ENCODE measurements around the gene OCSTAMP. TPM values are rescaled to one million over a fixed set of nuclear protein-coding genes. Genes with fewer than 3 reads are reported as not detected.

OCSTAMP gene
- total and polyA plus RNA-seq, 10 of the 15 experiments (the other 5 are each of a cell fraction or from before 2014, with no cell fraction given), result 0.09 to 0.46 (median 0.22) TPM; not detected in 2

DNA sequence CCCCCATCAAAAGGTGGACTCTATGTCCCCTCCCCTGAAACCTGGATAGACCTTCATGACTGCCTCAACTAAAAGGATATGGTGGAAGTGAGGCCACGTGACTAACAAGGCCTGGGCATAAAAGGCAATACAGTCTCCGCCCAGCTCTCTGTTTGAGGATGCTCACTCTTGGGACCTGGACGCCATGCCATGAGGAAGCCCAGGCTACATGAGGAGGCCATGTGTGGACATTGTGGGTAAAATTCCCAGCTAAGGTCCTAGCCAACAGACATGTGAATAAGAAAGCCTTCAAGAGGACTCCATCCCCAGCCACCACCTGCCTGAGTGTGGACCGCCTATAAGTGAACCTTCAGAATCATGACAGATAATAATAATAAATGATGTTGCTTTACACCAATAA is 29.9 kb downstream of the OCSTAMP start (continued):
- TF ChIP-seq, protein P1, sequence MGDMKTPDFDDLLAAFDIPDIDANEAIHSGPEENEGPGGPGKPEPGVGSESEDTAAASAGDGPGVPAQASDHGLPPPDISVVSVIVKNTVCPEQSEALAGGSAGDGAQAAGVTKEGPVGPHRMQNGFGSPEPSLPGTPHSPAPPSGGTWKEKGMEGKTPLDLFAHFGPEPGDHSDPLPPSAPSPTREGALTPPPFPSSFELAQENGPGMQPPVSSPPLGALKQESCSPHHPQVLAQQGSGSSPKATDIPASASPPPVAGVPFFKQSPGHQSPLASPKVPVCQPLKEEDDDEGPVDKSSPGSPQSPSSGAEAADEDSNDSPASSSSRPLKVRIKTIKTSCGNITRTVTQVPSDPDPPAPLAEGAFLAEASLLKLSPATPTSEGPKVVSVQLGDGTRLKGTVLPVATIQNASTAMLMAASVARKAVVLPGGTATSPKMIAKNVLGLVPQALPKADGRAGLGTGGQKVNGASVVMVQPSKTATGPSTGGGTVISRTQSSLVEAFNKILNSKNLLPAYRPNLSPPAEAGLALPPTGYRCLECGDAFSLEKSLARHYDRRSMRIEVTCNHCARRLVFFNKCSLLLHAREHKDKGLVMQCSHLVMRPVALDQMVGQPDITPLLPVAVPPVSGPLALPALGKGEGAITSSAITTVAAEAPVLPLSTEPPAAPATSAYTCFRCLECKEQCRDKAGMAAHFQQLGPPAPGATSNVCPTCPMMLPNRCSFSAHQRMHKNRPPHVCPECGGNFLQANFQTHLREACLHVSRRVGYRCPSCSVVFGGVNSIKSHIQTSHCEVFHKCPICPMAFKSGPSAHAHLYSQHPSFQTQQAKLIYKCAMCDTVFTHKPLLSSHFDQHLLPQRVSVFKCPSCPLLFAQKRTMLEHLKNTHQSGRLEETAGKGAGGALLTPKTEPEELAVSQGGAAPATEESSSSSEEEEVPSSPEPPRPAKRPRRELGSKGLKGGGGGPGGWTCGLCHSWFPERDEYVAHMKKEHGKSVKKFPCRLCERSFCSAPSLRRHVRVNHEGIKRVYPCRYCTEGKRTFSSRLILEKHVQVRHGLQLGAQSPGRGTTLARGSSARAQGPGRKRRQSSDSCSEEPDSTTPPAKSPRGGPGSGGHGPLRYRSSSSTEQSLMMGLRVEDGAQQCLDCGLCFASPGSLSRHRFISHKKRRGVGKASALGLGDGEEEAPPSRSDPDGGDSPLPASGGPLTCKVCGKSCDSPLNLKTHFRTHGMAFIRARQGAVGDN (IDR thresholded peaks at IDR 0.05), result no peak
- no peak for TF ChIP-seq USF1 (IDR thresholded peaks at IDR 0.05; ENCODE audit: borderline replicate concordance, extremely low read length, insufficient read depth, low read depth, low read length)
- no peak for TF ChIP-seq MEF2A (IDR thresholded peaks at IDR 0.05; ENCODE audit: insufficient read depth, low read depth, low read length)
- no peak for TF ChIP-seq SUPT20H (IDR thresholded peaks at IDR 0.05; ENCODE audit: borderline replicate concordance, control insufficient read depth, low read depth, low read length)
- TF ChIP-seq NRF1 (conservative IDR thresholded peaks at IDR 0.05; ENCODE audit: low read depth, low read length), result no peak
- no peak for TF ChIP-seq SMAD1 (IDR thresholded peaks at IDR 0.05; ENCODE audit: low read depth, partially characterized antibody)
- TF ChIP-seq JUNB (IDR thresholded peaks at IDR 0.05), result no peak
- TF ChIP-seq ZSCAN29 (IDR thresholded peaks at IDR 0.05), result no peak
- TF ChIP-seq TARDBP (IDR thresholded peaks at IDR 0.05; ENCODE audit: borderline replicate concordance), result no peak
- no peak for TF ChIP-seq CHD2 (IDR thresholded peaks at IDR 0.05; ENCODE audit: borderline replicate concordance, low read depth, low read length)
- no peak for TF ChIP-seq ZBTB11 (CRISPR knock-in tag; IDR thresholded peaks at IDR 0.05)
- no peak for TF ChIP-seq CREM (IDR thresholded peaks at IDR 0.05; ENCODE audit: low read depth)
- no peak for TF ChIP-seq CEBPZ (IDR thresholded peaks at IDR 0.05; ENCODE audit: low read depth, low read length)
